GM18861 (cell line): ENCODE results near the gene RASGRP3.
"Not testable (repeated sequence)": the region's sequence is repeated elsewhere in the genome, so short reads cannot be mapped to it uniquely, and the experiment has no call there.

Experiments used
- ATAC-seq: cut with Tn5 transposase; IDR thresholded peaks from one replicate; pipeline ENCODE4 v1.9.1; 2021; ENCODE audit not compliant: unreplicated experiment

Gene RASGRP3

GRCh38 chr2:33453905-33454479 is 22.5 kb upstream of the RASGRP3 start:
- ATAC-seq, result no peak

GRCh38 chr2:33457556-33458247 is 18.7 kb upstream of the RASGRP3 start:
- peak; percentile 97 for ATAC-seq

- ATAC-seq, result no peak
These were observed 18.1 kb upstream of the RASGRP3 start for GRCh38 chr2:33458248-33458819.

GRCh38 chr2:33459745-33460144 is 16.7 kb upstream of the RASGRP3 start:
- no peak for ATAC-seq

- ATAC-seq, result not testable (repeated sequence)
These were observed 13.9 kb upstream of the RASGRP3 start for GRCh38 chr2:33462512-33462911.

GRCh38 chr2:33467413-33467812 is 9.0 kb upstream of the RASGRP3 start:
- no peak for ATAC-seq

GRCh38 chr2:33469238-33469637 is 7.2 kb upstream of the RASGRP3 start:
- no peak for ATAC-seq

GRCh38 chr2:33475224-33476130 is 972 bp upstream of the RASGRP3 start:
- peak; percentile 36 for ATAC-seq

- ATAC-seq, result no peak
These were observed 343 bp downstream of the RASGRP3 start for GRCh38 chr2:33476793-33477190.

- ATAC-seq, result peak; percentile 35
These were observed 1.3 kb downstream of the RASGRP3 start for GRCh38 chr2:33477473-33478468.

- no peak for ATAC-seq
These were observed 2.7 kb downstream of the RASGRP3 start for GRCh38 chr2:33478968-33479731.

- ATAC-seq, result no peak
These were observed 6.1 kb downstream of the RASGRP3 start for GRCh38 chr2:33482518-33482917.

- ATAC-seq, result peak; percentile 18
These were observed 7.7 kb downstream of the RASGRP3 start for GRCh38 chr2:33484042-33484621.

GRCh38 chr2:33485051-33485450 is 8.6 kb downstream of the RASGRP3 start:
- ATAC-seq, result no peak

- ATAC-seq, result no peak
These were observed 10.1 kb downstream of the RASGRP3 start for GRCh38 chr2:33486544-33486943.

GRCh38 chr2:33488178-33488690 is 11.8 kb downstream of the RASGRP3 start:
- ATAC-seq, result peak; percentile 32

GRCh38 chr2:33488715-33489540 is 12.5 kb downstream of the RASGRP3 start:
- ATAC-seq, result peak; percentile 39

GRCh38 chr2:33489835-33490431 is 13.5 kb downstream of the RASGRP3 start:
- no peak for ATAC-seq
